Mammary epithelial cell (primary cell): ENCODE measurements around the gene BSDC1.

ENCODE experiments used
- EZH2 ChIP-seq: IDR thresholded peaks from 2 replicates; pipeline ENCODE4 v1.6.1; 2012; ENCODE audit warnings: low read length, inconsistent platforms, borderline replicate concordance
- TF ChIP-seq, protein P1 (sequence below), 2 donors: IDR thresholded peaks in 1 of 2; conservative IDR thresholded peaks in 1 of 2; 2 replicates each; pipeline ENCODE4 v1.5.1; 2011 to 2012; ENCODE audit warnings: inconsistent platforms in 2 of 2, low read length in 2 of 2, mild to moderate bottlenecking in 2 of 2, control low read depth in 1 of 2, low read depth in 1 of 2; ENCODE audit not compliant: insufficient read depth in 1 of 2; ENCODE audit errors: extremely low read depth in 1 of 2

DNA sequence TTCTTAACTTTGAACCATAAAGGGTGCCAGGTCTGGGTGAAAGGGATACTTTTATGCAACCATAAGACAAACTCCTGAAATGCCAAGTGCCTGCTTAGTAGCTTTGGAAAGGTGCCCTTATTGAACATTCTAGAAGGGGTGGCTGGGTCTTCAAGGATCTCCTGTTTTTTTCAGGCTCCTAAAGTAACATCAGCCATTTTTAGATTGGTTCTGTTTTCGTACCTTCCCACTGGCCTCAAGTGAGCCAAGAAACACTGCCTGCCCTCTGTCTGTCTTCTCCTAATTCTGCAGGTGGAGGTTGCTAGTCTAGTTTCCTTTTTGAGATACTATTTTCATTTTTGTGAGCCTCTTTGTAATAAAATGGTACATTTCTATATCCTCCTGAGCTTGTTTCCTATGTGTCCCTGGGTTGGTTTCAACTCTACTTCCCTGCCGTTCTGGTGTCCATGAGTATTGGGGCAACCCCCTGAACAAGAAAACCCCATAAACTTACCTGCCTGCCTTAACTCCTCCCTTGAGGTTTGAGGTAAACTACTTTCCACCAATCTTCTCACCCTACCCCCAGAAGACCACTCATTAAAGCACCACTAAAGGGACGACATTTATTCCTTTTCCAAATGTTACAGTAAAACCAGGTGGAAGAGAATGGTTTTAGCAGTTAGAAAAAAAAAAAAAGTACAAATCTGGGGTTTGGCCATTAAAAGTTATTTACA, 60.8 kb downstream of the BSDC1 start:
- TF ChIP-seq, protein P1, sequence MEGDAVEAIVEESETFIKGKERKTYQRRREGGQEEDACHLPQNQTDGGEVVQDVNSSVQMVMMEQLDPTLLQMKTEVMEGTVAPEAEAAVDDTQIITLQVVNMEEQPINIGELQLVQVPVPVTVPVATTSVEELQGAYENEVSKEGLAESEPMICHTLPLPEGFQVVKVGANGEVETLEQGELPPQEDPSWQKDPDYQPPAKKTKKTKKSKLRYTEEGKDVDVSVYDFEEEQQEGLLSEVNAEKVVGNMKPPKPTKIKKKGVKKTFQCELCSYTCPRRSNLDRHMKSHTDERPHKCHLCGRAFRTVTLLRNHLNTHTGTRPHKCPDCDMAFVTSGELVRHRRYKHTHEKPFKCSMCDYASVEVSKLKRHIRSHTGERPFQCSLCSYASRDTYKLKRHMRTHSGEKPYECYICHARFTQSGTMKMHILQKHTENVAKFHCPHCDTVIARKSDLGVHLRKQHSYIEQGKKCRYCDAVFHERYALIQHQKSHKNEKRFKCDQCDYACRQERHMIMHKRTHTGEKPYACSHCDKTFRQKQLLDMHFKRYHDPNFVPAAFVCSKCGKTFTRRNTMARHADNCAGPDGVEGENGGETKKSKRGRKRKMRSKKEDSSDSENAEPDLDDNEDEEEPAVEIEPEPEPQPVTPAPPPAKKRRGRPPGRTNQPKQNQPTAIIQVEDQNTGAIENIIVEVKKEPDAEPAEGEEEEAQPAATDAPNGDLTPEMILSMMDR (conservative IDR thresholded peaks at IDR 0.05 in 1 of 2, IDR thresholded peaks at IDR 0.05 in 1 of 2; ENCODE audit: extremely low read depth in 1 of 2, insufficient read depth in 1 of 2, low read depth in 1 of 2, low read length in 2 of 2) = no peak
- TF ChIP-seq EZH2 = no peak
